Measurements from ENCODE around the gene DMRTC2.
"Not testable (repeated sequence)": the region's sequence is repeated elsewhere in the genome, so short reads cannot be mapped to it uniquely, and the experiment has no call there.

Gene DMRTC2

GRCh38 chr19:41871573-41872383, 26.9 kb downstream of the DMRTC2 start:
- DNase-seq = no peak

- no peak for DNase-seq
These were observed 27.5 kb downstream of the DMRTC2 start for GRCh38 chr19:41872384-41872774.

GRCh38 chr19:41872775-41873647, 28.2 kb downstream of the DMRTC2 start:
- peak; percentile 6 for DNase-seq

- not testable (repeated sequence) for DNase-seq
These were observed 31.1 kb downstream of the DMRTC2 start for GRCh38 chr19:41875973-41876372.

- DNase-seq = no peak
These were observed 32.3 kb downstream of the DMRTC2 start, which contains the start of gene CD79A for GRCh38 chr19:41876847-41877832. Gene CD79A, plus strand, starts transcription at chr19:41877279. Its CDS starts 26 bp downstream, at chr19:41877305.

- no peak for DNase-seq
These were observed 33.4 kb downstream of the DMRTC2 start for GRCh38 chr19:41877916-41878905.

- no peak for DNase-seq
These were observed 34.2 kb downstream of the DMRTC2 start for GRCh38 chr19:41879080-41879479.

GRCh38 chr19:41879670-41880328, 35.0 kb downstream of the DMRTC2 start:
- DNase-seq = no peak

- DNase-seq = no peak
These were observed 35.5 kb downstream of the DMRTC2 start for GRCh38 chr19:41880329-41880708.

GRCh38 chr19:41882568-41883462, 38.0 kb downstream of the DMRTC2 start, which contains the start of gene ARHGEF1:
Gene ARHGEF1, plus strand, starts transcription at chr19:41883184. Its CDS starts 4,899 bp downstream, at chr19:41888083.
- no peak for DNase-seq

- DNase-seq = no peak
These were observed 38.6 kb downstream of the DMRTC2 start for GRCh38 chr19:41883463-41883820.

- DNase-seq = peak; percentile 95
These were observed 39.2 kb downstream of the DMRTC2 start for GRCh38 chr19:41883821-41884733.

- no peak for DNase-seq
These were observed 42.2 kb downstream of the DMRTC2 start for GRCh38 chr19:41886761-41887710.

GRCh38 chr19:41887711-41888382, 43.0 kb downstream of the DMRTC2 start:
- no peak for DNase-seq

GRCh38 chr19:41888926-41889325, 44.1 kb downstream of the DMRTC2 start:
- no peak for DNase-seq

- DNase-seq = no peak
These were observed 45.1 kb downstream of the DMRTC2 start for GRCh38 chr19:41889896-41890295.

GRCh38 chr19:41890936-41891335, 46.1 kb downstream of the DMRTC2 start:
- DNase-seq = no peak

Data from NCI-H1092 treated with DMSO at 0.1 percent for 48 hours (cell line).